Left colon (tissue), 2 donors: ENCODE data around the gene MEF2A. TPM values are rescaled to one million over a fixed set of nuclear protein-coding genes. Genes with fewer than 3 reads are reported as not detected.

Experiments
- ATAC-seq: fragments of 200-7000 bp; cut with Tn5 transposase; one replicate; pipeline ENCODE4 v1.9.1; 2020; ENCODE audit warnings: mild to moderate bottlenecking, moderate library complexity
- DNase-seq, 2 donors: peaks; one replicate each; pipeline ENCODE4 v3.0.0-alpha.2; 2020
- intact Hi-C, 2 donors: fragments of 100-400 bp; cut with DNase I in 1 of 2; cut with micrococcal nuclease in 1 of 2; formaldehyde crosslinking; loops; one replicate each; pipeline versions ENCODE4 v1.11.2 to v1.14.0; 2022; cut with DNase I, micrococcal nuclease
- total RNA-seq, 2 donors: library from RNA; stranded (reverse); fragmentation: NEBNext Ultra II Directional; extraction: Animal tissue kit (Norgen Biotek cat#: 25700); gene quantifications; one replicate each; pipeline ENCODE4 v1.2.1, GENCODE V29; 2021
- donor health status: DM: no; HTN: no; CAD: no.
- donor health status: DM: yes; HTN: yes; CAD: no.

Gene MEF2A
- total RNA-seq, 2 donors from 2014 or later = 35.3 to 40.5 TPM

DNA sequence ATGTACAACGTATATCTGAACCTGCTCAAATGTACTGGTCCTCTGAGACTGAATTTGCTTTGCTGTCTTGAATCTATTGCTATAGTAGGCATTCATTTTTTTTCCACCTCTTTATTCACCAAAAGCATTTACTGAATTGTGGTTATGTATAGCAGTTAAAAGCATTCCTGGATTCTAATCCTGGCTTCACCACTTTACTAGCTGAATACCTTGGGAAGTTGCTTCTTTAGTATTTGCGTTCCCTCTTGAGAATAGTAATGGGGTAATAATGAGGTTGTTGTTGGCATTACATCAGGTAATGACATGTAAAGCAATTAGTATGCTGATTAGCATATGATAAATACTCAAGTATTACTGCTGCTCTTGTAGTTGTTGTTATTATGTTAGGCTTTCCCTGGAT, 29.1 kb downstream of the MEF2A start:
- no peak for DNase-seq
- intact Hi-C loops = no loop called here
- ATAC-seq = no peak

DNA sequence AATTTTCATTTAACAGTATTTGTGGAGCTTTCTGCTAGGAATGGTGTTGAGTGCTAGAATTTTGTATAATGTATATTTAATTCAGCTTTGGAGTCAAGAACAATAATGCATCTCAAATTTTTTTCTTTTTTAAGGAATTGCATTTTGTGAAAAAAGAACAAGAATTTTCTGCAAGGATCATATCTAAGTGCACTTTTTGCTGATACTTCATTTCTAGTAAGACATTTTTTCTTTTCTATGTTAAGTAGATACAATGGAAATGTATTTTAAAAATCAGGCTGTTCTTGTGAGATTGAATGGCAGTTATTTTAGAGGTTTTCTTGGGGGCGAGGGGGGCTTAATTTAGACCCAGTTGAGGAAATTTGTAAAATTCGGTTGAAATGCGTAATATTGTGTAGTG, 32.5 kb downstream of the MEF2A start:
- intact Hi-C loops = no loop called here
- DNase-seq (no peak), ATAC-seq (no peak)

DNA sequence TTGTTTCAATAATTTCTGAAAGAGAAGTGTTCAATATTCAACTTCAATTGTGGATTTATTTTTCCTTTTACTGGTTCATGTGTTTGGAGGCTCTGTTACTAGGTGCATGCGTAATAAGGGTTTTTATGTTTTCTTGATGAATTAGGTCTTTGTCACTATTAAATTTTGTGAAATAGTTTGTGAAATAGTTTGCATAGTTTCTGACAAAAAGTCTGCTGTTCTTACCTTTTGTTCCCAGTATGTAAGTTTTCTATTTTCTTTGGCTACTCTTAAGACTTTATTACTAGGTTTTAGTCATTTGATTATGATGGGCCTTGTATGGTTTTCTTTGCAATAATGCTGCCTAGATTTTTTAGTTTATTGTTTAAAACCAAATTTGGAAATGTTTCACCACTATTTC, 38.0 kb downstream of the MEF2A start:
- DNase-seq (no peak), ATAC-seq (no peak)
- intact Hi-C loops = no loop called here

DNA sequence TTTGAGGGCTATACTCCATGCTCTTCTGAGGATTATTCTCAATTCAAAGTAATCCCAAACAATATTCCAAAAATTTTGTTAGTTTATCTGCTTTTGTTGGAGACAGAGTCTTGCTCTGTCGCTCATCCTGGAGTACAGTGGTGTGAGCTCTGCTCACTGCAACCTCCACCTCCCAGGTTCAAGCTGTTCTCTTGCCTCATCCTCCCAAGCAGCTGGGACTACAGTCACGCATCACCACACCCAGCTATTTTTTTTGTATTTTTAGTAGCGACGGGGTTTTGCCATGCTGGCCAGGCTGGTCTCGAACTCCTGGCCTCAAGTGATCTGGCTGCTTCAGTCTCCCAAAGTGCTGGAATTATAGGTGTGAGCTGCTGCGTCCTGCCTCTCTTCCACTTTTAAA, 39.1 kb downstream of the MEF2A start:
- intact Hi-C loops = no loop called here
- no peak for ATAC-seq

DNA sequence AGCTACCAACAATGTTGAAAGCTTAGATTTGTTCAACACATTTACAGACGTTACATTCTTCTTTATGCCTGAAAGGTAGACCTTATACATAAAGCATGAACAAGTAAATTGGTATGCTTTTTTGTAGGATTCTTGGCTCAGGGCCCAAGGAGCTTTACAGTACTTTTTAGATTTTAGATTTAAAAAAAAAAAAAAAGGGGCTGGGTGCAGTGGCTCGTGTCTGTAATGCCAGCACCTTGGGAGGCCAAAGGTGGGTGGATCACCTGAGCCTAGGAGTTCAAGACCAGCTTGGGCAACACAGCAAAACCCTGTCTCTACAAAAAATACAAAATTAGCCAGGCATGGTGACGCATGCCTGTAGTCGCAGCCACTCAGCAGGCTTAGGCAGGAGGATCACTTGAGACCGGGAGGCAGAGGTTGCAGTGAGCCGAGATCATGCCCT, 39.7 kb downstream of the MEF2A start:
- intact Hi-C loops = no loop called here
- DNase-seq (no peak), ATAC-seq (no peak)

More for the DNA sequence above, 39.1 kb downstream of the MEF2A start:
- no peak for DNase-seq

DNA sequence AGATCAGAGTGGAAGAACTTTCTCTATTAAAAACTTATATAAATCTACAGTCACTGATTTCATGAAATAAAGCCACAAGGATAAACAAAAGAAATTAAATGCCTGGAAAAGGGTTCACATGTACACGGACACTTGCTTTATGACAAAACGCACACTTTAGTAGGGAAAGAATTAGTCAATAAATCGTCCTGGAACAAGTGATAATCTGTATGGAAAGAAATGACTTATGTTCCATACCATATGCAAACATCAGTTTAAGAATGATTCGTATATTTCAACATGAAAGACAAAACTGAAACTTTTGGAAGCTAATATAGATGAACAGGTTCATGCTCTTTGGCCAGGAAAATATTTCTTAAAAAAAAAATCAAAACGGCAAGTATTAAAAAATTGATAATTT, 40.2 kb downstream of the MEF2A start:
- intact Hi-C loops = no loop called here
- no peak for ATAC-seq
- DNase-seq = no peak

DNA sequence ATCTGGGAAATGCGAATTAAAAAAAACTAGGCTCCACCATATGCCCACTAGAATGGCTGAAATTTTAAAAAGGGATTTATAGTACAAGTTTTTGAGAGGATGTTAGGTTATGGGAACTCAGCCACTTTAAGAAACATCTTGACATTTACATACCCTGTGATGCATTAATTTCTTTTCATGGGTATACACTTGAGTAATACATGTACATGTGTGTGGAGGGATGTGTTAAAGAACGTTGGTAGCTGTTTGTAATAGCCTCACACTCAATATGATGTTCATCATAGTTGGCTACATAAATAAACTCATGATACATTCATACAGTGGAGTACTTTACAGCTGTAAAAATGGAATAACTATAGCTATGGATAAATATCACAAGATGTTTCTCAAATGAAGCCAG, 40.9 kb downstream of the MEF2A start:
- intact Hi-C loops = no loop called here
- DNase-seq (no peak), ATAC-seq (no peak)

DNA sequence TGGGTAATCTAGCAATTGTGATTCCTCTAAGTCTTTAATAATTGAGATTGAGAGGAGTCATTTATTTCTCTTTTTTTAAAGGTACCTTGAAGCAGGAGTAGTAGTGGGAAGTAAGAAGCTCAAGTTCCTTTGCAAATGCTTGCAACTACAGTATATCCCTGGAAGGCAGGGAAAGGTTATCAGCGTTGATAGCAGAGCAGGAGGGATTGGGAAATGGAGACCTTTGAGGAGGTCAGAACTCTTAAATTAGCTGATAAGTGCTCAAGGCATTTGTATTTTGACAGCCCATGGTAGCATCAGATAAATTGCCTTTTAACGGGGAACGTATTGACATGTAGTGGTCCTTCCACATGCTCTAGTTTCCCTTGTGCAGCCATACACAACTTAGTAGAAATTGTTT, 47.7 kb downstream of the MEF2A start:
- no peak for DNase-seq
- intact Hi-C loops = no loop called here
- ATAC-seq = no peak

DNA sequence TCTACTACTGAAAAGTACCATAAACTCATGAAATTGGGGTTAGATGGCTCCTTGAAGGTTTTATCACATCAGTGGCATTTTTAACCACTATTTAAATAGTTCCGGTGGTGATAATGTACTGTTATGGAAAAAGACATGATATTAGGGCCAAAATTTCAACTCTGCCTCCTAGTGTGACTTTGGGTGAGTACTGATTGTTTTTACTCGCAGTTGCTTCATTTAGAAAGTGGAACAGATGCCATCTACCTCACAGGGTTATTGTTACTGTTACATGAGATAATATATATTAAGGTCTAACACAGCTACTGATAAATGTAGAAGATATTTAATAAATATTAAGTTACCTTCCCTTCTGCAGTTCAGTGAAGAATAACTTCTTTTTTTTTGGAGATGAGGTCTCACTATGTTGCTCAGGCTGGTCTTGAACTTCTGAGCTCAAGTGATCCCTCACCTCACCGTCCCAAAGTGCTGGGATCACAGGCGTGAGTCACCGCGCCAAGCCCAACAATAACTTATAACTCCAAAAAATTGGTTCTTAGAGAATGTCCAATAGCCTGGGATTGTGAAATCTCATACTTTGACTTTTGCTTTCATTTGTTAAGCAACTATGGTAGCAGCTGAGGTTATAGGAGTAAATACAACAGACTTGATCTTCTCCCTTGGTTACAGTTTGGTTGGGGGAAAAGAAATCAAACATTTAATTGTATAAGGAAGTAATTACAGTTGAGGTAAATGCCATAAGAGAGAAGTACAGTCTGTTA, 48.3 kb downstream of the MEF2A start:
- intact Hi-C loops = no loop called here
- ATAC-seq (peak; percentile 63), DNase-seq (peak in 1 of 2 donors; percentile 17)

DNA sequence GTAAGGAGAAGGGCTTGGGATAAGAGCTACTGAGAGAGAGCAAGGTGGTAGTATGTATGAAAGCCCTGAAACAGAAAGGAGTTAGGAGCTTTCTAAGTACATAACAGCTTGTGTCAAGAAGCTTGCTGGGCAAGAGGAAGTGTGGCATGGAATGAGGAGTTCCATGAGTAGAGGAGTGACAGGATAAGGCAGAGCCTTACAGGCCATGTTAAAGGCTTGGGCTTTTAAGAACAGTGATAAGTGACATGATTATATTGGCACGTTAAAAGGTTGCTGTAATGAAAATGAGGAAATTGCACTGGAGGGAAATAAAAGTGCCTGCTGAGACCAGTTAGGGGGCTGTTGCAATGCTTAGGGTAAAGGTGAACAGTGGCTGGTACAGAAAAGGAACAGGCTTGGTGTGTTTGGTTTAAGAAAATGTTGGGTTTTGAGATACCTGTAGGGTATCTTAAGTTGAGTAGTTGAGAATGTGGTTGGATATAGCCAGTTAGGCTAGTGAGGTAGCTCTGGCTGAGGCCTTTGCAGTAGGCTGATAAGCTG, 49.0 kb downstream of the MEF2A start:
- DNase-seq (peak in 1 of 2 donors; percentile 30), ATAC-seq (peak; percentile 93)
- intact Hi-C loops = no loop called here

DNA sequence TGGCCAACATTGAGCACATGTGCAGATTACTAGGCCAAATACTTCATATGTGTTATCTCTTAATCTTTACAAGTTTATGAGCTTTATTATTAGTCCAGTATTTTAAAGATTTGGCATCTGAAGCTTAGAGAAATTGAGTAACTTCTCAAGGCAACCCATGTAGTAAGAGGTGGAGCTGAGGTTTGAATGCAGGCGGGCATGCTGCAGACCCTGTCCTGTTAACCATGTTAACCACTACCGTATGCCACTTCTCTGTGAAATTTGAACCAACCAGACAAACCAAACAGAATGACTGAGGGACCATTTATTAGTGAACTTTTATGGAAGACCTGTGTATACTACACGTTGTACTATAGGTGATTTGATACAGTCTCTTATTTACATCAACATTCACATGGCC, 49.7 kb downstream of the MEF2A start:
- DNase-seq = no peak
- intact Hi-C loops = no loop called here

DNA sequence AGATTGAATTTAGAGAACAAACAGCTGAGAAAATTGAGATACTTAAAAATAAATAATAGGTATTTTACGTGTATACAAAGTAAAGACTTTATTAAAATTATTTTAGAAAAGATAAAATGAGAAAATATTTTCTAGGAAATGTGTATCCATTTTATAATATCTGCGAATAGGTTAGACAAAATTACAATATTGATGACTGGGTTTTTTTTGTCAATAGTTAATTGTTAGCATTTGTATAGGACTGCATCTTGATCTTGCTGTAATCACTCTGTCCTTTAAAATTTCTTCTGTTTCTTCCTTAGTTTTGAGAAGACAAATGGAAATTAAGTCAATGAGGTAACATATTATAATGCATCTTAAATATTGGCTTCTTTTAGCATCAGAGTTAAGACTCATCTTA, 50.3 kb downstream of the MEF2A start:
- intact Hi-C loops = no loop called here
- ATAC-seq (no peak), DNase-seq (no peak)

More for the DNA sequence above, 49.7 kb downstream of the MEF2A start:
- ATAC-seq = no peak

DNA sequence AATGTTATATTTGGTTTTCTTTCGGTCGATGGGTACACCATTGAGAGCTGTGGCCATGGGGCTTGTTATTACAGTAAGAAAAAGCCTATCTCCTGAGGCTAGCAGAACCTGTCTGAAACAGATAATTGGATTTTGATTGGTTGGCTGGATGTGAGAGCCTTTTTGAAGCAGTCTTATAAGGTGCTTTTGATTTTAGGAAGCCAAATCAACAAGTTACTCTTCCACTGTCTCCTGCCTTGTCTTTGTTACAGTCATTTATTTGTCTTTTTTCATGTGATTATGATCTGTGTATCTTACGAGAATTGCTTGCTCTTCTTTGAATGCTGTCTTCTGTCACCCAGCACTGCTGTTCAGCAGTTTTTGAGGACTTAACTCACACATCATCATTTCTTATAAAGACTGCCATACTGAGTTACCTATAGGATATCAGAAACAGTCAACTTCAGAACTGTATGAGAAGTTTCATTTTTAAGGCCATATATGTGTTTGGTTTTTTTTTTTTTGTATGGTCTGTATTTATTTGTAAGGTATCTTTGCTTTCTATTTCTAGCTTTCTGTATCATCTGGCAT, 51.1 kb downstream of the MEF2A start:
- no peak for ATAC-seq
- intact Hi-C loops = no loop called here
- DNase-seq = no peak

DNA sequence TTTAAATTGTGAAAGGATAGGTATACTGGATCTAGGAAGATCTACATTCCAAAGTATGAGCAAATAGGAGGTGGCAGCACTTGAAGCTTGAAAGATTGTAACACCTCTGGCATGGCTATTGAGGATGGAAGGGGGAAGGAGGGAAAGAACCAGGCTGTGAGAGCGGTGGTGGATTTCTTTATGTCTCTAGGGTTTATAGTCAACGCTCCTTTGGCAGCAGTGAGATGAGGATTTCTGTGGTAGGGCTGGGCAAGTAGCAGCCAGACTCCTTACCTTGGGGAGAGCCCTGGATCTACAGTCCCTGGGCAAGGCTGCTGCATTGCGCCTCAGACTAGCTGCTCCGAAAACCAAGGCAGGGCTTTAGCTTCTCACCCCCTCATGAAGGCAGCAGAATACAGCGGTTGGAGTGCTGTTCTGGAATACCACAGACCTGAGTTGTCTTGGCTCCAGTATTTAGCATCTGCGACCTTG, 53.2 kb downstream of the MEF2A start:
- intact Hi-C loops = no loop called here
- no peak for DNase-seq
- no peak for ATAC-seq

DNA sequence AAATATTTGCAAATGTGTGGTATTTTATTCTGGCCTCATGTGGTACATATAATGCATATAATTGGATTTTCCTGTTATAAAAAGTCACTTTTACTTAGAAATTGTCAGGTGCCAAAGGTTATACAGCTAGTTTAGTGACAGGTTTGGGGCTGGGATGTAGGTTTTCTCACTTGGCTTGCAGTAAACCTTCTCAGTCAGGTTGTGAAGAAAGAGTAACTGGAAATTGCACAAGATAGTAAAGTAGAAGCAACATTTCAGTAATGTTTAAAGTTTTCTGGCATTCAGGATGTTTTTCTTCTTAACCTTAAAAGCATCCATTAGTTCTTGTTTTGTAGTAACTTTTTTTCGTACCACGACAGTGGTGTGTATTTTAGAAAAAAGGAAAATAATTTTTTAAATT, 53.9 kb downstream of the MEF2A start:
- ATAC-seq (no peak), DNase-seq (no peak)
- intact Hi-C loops = no loop called here

DNA sequence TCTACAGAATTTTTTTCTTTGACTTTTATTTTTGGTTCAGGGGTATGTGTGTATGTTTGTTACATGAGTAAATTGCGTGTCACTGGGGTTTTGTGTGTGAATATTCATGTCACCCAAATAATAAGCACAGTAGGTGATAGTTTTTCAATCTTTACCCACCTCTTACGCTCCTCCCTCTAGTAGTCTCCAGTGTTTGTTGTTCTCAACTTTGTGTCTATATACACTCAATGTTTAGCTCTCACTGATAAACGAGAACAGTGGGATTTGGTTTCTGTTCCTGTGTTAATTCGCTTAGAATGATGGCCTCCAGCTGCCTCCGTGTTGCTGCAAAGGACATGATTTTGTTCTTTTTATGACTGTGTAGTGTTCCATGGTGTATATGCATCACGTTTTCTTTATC, 54.4 kb downstream of the MEF2A start:
- no peak for ATAC-seq
- DNase-seq = no peak
- intact Hi-C loops = no loop called here

DNA sequence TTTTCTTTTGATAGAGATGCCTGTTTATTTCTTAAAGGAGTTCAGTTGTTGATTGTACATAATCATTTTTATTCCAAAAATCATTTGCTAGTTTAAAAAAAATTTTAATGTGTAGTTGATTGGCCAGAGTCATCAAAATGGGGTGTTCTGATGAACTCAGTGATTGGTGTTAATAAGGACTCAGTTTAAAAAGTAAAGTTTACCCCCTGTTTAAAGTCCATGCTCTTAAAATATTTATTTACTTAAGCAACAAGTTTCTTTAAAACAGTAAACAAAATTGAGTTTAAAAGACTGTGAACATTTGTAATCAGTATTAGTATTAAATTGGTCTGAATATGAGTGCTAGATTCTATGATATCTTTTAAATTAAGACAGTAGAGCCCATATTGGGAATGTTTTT, 56.0 kb downstream of the MEF2A start:
- DNase-seq = no peak
- intact Hi-C loops = no loop called here
- ATAC-seq = no peak

DNA sequence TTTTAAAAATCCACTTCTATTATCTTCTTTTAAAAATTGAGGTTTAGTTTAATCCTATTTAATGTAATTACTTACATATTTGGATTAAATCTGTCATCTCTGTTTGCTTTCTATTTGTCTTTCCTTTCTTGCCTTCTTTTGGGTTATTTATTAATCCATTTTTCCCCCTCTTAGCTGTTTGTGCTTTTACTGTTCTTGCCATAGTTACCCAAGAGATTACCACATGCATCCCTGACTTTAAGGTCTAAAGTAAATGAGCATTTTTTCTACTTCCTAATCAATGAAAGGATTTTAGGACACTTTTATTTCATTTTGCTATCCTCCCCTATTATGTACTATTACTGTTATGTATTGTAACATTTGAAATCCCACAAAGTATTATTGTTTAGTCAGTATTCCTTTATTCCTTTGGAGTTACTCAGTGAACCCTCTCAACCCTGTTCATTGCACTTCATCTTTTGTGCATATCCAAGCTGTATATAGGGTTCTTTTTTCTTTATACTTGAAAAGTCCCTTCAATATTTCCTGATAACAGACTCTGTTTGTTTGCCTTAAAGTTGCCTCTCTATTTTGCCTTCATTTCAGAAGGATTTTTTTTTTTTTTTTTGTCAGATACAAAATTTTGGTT, 62.7 kb downstream of the MEF2A start:
- DNase-seq (no peak), ATAC-seq (no peak)
- intact Hi-C loops = no loop called here

DNA sequence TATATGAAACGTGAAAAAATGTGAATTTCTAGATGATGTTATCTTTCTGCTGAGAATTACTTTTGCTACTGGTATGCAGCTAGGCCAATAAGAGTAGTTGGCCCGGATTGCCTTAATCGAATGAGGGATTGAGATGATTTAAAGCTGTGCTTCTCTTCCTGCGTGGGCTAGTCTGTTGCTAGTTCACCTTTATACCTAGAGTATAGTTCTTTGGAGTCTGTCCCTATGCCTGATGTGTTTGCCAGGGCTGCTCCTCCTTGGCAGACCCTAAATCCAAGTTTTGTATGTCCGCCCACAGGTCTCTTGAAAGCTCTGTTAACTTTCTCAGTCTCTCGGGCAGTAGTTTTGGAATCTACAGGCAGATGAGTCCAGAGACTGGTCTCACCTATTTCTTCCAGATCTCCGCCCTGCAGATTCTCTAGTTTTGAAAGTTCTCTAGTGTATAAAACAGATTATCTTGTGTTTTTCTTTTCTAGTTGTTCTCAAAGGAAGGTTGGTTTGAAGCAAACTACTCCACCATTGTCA, 64.9 kb downstream of the MEF2A start:
- intact Hi-C loops = no loop called here
- DNase-seq = no peak
- no peak for ATAC-seq

DNA sequence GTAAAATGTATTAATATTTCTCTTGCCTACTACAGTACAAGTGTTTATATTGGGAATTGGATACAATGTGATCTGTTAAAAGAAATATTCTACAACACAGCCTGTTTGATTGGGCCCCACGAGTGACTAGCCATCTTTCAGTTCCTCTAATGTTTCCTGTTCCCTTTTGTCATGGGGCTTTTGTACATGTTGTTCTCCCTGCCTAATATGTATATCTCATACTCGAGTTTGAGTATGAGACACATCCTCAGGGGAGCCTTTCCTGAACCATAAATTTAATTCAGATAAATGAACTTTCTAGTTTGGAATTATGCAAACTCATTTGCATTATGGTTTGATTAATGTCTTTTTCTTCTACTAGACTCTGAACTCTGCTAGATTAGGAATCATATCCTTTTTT, 65.5 kb downstream of the MEF2A start:
- no peak for DNase-seq

More for the DNA sequence above, 65.5 kb downstream of the MEF2A start:
- no peak for ATAC-seq
- intact Hi-C loops = no loop called here
